ENCODE measurements around the gene MTMR4. TPM values are rescaled to one million over a fixed set of nuclear protein-coding genes. Genes with fewer than 3 reads are reported as not detected.
A peak's percentile ranks its signal among the peaks of the same experiment; 100 is the strongest.

MTMR4 gene
- total RNA-seq, 2 experiments from 2014 or later, result 73.3 to 82.1 TPM

DNA sequence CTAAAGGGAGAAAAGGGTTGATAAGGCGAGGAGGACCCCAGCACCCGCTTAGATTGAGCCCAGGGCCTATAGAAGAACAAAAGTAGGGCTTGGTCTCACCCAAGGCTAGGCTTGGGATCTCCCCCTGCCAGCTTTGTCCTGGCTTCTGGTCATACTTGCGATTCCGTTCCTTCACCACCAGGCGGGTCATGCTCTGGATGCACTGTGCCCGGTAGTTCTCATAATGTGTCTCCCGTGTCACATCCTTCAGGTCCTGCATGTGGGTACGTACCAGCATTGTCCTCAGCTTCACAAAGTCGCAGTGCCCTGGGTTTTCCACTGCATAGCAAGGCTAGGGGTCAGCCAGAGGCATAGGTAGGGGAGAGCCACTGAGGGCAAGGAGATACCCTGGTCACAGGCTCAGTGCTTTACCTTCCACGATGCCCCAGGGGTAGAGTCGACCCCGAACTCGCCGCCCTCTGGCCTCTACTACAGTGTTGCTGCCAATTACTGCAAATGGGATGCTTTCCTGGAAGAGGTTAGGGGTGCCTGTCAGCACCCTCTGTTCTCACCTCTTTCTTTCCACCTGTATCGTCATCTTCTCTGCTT lies 6.5 kb upstream of the MTMR4 start:
- no peak overlapping the region for H3K27ac Mint-ChIP-seq
- no peaks in the 10 kb centered on the region for H3K9me3 Mint-ChIP-seq
- TF ChIP-seq, protein P1, sequence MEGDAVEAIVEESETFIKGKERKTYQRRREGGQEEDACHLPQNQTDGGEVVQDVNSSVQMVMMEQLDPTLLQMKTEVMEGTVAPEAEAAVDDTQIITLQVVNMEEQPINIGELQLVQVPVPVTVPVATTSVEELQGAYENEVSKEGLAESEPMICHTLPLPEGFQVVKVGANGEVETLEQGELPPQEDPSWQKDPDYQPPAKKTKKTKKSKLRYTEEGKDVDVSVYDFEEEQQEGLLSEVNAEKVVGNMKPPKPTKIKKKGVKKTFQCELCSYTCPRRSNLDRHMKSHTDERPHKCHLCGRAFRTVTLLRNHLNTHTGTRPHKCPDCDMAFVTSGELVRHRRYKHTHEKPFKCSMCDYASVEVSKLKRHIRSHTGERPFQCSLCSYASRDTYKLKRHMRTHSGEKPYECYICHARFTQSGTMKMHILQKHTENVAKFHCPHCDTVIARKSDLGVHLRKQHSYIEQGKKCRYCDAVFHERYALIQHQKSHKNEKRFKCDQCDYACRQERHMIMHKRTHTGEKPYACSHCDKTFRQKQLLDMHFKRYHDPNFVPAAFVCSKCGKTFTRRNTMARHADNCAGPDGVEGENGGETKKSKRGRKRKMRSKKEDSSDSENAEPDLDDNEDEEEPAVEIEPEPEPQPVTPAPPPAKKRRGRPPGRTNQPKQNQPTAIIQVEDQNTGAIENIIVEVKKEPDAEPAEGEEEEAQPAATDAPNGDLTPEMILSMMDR (IDR thresholded peaks at IDR 0.05), result peak; percentile 44
- DNase-seq, result peak; percentile 27
- ChIA-PET POLR2A (interaction anchor here (2.6 to 4.4 kb wide), 2 partner anchors 110 to 138 kb away, joined by 12 to 74 read pairs; no protein-coding TSS in a partner anchor), CTCF (interaction anchor here (0.6 to 1.7 kb wide), 6 partner anchors 13 to 110 kb away, joined by 3 to 6 read pairs (median 4); no protein-coding TSS in a partner anchor)
- no peaks in the 10 kb centered on the region for H3K27me3 Mint-ChIP-seq
- H3K36me3 Mint-ChIP-seq (ENCODE audit: low read depth), result peaks cover 3% of the 10 kb centered on the region
- no peak for ATAC-seq
- peaks cover 20% of the 10 kb centered on the region for H3K4me1 Mint-ChIP-seq (ENCODE audit: low read depth)
- intact Hi-C loops (cut with micrococcal nuclease), result no loop called here
- H3K4me3 Mint-ChIP-seq, result no peak overlapping the region

DNA sequence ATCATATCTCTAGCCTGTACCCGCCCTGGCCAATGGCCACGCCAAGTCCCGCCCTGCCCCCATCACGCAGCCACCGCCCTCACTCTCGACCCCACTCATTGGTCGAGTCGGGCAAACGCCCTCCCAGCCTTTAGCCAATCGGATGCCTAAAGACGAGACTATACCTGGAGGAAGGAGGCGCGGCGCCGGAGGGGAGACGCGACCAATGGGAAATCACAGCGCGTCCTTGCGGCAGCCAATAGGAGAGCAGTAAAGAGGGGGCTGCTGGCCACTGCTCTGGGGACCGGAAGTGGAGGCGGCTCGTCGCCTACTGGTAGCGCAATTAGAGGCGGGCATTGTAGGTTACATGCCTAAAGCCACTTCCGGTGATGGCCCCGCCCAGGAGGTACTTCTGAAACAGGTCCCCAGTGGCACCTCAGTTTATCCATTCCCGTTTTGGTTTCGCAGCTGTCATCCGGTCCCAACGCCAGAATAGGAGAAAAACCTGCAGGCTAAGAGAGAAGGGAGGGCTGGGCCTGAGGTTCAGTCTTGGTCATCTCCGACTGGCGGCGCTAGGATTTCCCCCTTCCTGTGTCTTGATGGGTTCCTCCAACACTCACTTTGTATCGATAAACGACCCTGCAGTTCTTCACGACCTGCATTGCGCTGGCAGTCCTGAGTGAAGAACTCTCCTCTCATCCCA lies 3.6 kb upstream of the MTMR4 start:
- ATAC-seq, result peak; percentile 83
- ChIA-PET CTCF (interaction anchor here (0.9 to 3.0 kb wide), 19 partner anchors 10 to 488 kb away, joined by 3 to 35 read pairs (median 4); partner anchors contain the start of gene HSF5), POLR2A (interaction anchor here (0.6 to 4.4 kb wide), 12 partner anchors 13 to 201 kb away, joined by 3 to 74 read pairs (median 3); partner anchors contain the start of genes HSF5 and RAD51C)
- Mint-ChIP-seq H3K27me3 (no peaks in the 10 kb centered on the region), H3K9me3 (no peaks in the 10 kb centered on the region), H3K4me1 (ENCODE audit: low read depth) (peaks cover 32% of the 10 kb centered on the region), H3K36me3 (ENCODE audit: low read depth) (peaks cover 9% of the 10 kb centered on the region), H3K4me3 (peak overlapping the region; percentile 91), H3K27ac (peak overlapping the region; percentile 98)
- TF ChIP-seq, protein P1 (IDR thresholded peaks at IDR 0.05), result no peak
- intact Hi-C loops (cut with micrococcal nuclease), result loop anchor here (2.0 to 10.0 kb wide), 2 partner anchors 113 to 487 kb away; no protein-coding TSS in a partner anchor
- DNase-seq, result peak; percentile 100

DNA sequence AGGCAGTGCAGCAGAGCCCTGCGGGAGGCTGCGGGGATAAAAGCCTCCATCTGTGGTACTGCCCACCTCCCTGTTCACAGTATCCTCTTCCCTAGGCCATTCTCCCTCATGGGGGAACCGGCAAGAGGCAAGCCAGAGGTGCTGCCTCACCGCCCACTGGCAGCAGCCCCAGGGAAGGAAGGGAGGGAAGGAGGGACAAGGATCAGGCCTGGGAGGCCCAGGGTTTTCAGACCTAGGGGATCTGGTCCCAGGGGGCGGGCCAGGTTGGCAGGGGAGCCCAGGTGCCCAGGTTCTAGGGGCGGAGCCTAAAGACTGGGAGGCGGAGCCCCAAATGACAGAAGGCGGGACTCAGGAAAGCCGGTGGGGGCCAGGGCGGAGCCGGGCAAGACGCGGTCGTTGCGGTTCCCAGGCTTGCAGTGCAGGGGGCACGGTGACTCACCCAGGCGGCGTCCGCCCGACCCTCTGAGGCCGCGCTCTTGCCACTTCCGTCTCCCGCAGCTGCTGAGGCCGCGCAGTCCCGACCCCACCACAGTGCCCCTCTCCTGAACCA lies 3.0 kb upstream of the MTMR4 start:
- Mint-ChIP-seq H3K27ac (peak overlapping the region; percentile 76), H3K36me3 (ENCODE audit: low read depth) (peaks cover 13% of the 10 kb centered on the region), H3K9me3 (no peaks in the 10 kb centered on the region), H3K4me1 (ENCODE audit: low read depth) (peaks cover 39% of the 10 kb centered on the region), H3K4me3 (peak overlapping the region; percentile 91), H3K27me3 (no peaks in the 10 kb centered on the region)
- intact Hi-C loops (cut with micrococcal nuclease), result loop anchor here (10.0 kb wide), 1 partner anchor 487 kb away; no protein-coding TSS in a partner anchor
- TF ChIP-seq, protein P1 (IDR thresholded peaks at IDR 0.05), result no peak
- ATAC-seq, result no peak
- no peak for DNase-seq
- ChIA-PET CTCF (interaction anchor here (1.8 to 3.0 kb wide), 4 partner anchors 11 to 486 kb away, joined by 9 to 35 read pairs (median 12); no protein-coding TSS in a partner anchor), POLR2A (interaction anchor here (0.6 to 4.4 kb wide), 6 partner anchors 14 to 184 kb away, joined by 3 to 74 read pairs (median 6); partner anchors contain the start of genes HSF5 and RAD51C)

DNA sequence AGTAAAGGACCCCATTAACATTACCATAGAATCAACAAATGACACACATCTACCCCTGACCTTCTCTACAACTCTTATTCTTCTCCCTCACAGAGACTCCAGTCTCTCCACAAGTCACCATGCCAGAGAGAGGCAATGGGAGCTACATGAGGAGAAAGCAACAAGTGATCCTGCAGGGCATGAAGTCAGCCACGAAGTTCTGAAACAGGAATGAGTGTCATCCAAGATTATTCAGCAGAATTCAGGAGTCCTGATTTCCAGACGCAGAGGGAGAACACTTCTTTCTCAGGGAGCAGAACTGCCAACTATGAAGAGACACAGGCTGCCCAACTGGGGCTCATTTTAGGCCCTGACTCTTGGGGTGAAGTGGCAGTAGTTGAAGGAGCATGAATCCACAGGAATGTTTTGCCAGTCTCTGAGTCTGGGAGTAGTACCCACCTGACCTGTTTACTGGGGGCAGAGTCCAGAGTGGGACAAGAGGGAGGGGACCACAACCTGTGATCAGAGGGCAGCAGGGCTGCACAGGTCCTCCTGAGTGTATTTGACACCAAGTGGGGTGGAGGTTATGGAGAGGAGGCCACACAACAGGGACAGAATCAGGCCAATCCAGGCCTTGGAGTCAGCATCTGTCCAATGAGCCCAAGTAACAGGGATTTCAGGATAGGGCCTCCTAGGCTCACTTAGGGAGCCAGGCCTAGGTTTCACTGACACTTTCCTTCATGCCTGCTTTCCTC lies 2.4 kb upstream of the MTMR4 start:
- H3K4me3 Mint-ChIP-seq, result peak overlapping the region; percentile 91
- ChIA-PET CTCF (interaction anchor here (1.5 to 2.7 kb wide), 2 partner anchors 29 to 212 kb away, joined by 3 to 9 read pairs; partner anchors contain the start of gene HSF5), POLR2A (interaction anchor here (0.6 to 5.4 kb wide), 12 partner anchors 13 to 181 kb away, joined by 3 to 74 read pairs (median 4); partner anchors contain the start of genes HSF5 and RAD51C)

More for the DNA sequence above, 2.4 kb upstream of the MTMR4 start:
- ATAC-seq (no peak), DNase-seq (no peak)
- H3K36me3 Mint-ChIP-seq (ENCODE audit: low read depth), result peaks cover 20% of the 10 kb centered on the region
- peaks cover 43% of the 10 kb centered on the region for H3K4me1 Mint-ChIP-seq (ENCODE audit: low read depth)
- H3K27me3 Mint-ChIP-seq, result no peaks in the 10 kb centered on the region
- TF ChIP-seq, protein P1 (IDR thresholded peaks at IDR 0.05), result no peak
- peak overlapping the region; percentile 76 for H3K27ac Mint-ChIP-seq
- intact Hi-C loops (cut with micrococcal nuclease), result loop anchor here (10.0 kb wide), 1 partner anchor 488 kb away; no protein-coding TSS in a partner anchor
- H3K9me3 Mint-ChIP-seq, result no peaks in the 10 kb centered on the region
